Measurements from ENCODE around the gene TRIM17.

Gene TRIM17

DNA sequence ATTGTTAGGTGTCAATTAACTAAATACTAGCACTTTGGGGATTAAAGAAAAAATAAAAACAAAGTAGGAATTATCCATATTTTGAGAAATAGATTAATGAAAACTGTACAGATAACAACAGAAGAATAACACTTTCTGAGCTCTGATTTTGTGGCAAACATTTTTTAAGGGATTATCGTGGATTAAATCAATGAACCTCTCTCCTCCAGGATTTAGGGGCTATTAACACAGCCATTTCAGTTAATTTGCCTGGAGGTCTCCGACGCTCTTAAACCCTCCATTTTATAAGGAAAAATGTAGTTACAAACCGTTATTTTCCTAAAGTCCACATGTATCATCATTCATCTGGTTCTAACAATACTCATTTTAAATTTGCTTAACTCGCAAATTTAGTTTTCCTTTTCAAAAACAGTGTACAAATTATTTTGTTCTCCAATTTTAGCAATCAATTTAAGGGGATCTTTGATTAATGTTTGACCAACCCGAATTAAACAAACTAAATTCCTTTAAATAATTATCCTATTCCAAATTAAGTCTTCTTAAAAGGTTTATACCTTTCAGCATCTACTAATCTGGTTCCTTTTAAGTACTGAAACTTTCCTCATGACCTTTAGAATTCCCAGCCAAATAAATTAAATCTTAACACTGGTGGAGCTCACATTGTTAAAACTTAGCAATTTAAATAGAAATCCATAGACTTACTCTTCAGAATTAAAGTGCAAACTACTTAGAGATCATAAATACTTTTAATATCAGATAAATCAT, 39.8 kb upstream of the TRIM17 start:
- Histone ChIP-seq H2BK15ac (ENCODE audit: low read depth, poor library complexity, severe bottlenecking) (no peak overlapping the region), H3K23ac (ENCODE audit: low read length in 2 of 2) (no peak overlapping the region), H3K79me1 (replicated peaks; ENCODE audit: low read length, poor library complexity, severe bottlenecking) (no peaks in the 10 kb centered on the region), H3K4me1 (ENCODE audit: control insufficient read depth, insufficient read depth, low read depth, low read length) (peaks cover 15% of the 10 kb centered on the region), H2BK120ac (ENCODE audit: low read depth, low read length) (no peak overlapping the region), H3K4me2 (ENCODE audit: low read length, poor library complexity, severe bottlenecking) (no peak overlapping the region), H2BK12ac (ENCODE audit: low read length in 2 of 2) (no peak overlapping the region), H2AK5ac (ENCODE audit: low read length, severe bottlenecking) (no peak overlapping the region), H4K8ac (ENCODE audit: low read length) (no peak overlapping the region), H3K4ac (ENCODE audit: low read depth in 1 of 2, low read length in 2 of 2) (no peak overlapping the region), H3K36me3 (ENCODE audit: control insufficient read depth in 1 of 2, insufficient read depth in 2 of 2, low read depth in 1 of 2, low read length in 2 of 2) (peaks cover 0 to 2% of the 10 kb centered on the region in 2 experiments), H3K18ac (ENCODE audit: low read depth in 1 of 2, low read length in 2 of 2) (no peak overlapping the region), H3K4me3 (ENCODE audit: insufficient read depth in 1 of 2, low read depth in 1 of 2, low read length in 2 of 2) (peak overlapping the region in 1 of 2 experiments; percentile 82), H3K9me3 (ENCODE audit: control insufficient read depth, low read length) (no peaks in the 10 kb centered on the region), H2AFZ (ENCODE audit: low read depth, low read length) (no peak overlapping the region), H4K91ac (ENCODE audit: low read length) (no peak overlapping the region), H2BK5ac (ENCODE audit: low read depth, low read length, poor library complexity, severe bottlenecking) (no peak overlapping the region), H3K27me3 (ENCODE audit: control insufficient read depth in 1 of 2, insufficient read depth in 1 of 2, low read length in 2 of 2) (peaks cover 4 to 7% of the 10 kb centered on the region in 2 experiments), H3K14ac (ENCODE audit: low read length in 2 of 2) (no peak overlapping the region), H3K9ac (ENCODE audit: low read length) (peak overlapping the region; percentile 88), H3K27ac (ENCODE audit: low read length, poor library complexity, severe bottlenecking) (no peak overlapping the region)
- 25% methylated on average over 6 of the region's 6 CpGs for WGBS
- no peak for DNase-seq

DNA sequence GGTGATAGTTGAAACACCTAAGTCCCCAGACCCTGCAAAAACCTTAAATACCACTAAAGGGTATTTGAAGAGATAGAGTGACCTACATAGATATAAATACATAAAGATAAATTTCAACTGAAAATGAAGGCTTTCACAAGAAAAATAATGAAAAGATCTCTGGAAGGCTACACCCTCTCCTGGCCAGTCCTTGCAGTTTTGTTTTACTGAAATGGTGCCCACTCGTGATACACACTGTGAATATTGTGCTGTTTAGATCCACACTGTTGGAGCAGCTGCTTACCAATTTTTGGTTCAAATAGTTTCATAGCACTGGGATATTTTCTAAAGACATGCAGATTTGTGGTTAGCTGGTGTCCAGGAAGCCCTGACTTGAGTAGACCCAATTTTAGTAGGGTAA, 39.1 kb upstream of the TRIM17 start:
- Histone ChIP-seq H2AFZ (ENCODE audit: low read depth, low read length) (no peak overlapping the region), H3K79me1 (replicated peaks; ENCODE audit: low read length, poor library complexity, severe bottlenecking) (no peaks in the 10 kb centered on the region), H3K27ac (ENCODE audit: low read length, poor library complexity, severe bottlenecking) (no peak overlapping the region), H4K91ac (ENCODE audit: low read length) (no peak overlapping the region), H3K27me3 (ENCODE audit: control insufficient read depth in 1 of 2, insufficient read depth in 1 of 2, low read length in 2 of 2) (peaks cover 0 to under 1% of the 10 kb centered on the region in 2 experiments), H4K8ac (ENCODE audit: low read length) (no peak overlapping the region), H3K9ac (ENCODE audit: low read length) (peak overlapping the region; percentile 88), H3K14ac (ENCODE audit: low read length in 2 of 2) (no peak overlapping the region), H2AK5ac (ENCODE audit: low read length, severe bottlenecking) (no peak overlapping the region), H3K4me1 (ENCODE audit: control insufficient read depth, insufficient read depth, low read depth, low read length) (peaks cover 15% of the 10 kb centered on the region), H2BK5ac (ENCODE audit: low read depth, low read length, poor library complexity, severe bottlenecking) (no peak overlapping the region), H3K4me3 (ENCODE audit: insufficient read depth in 1 of 2, low read depth in 1 of 2, low read length in 2 of 2) (no peak overlapping the region), H3K9me3 (ENCODE audit: control insufficient read depth, low read length) (no peaks in the 10 kb centered on the region), H3K36me3 (ENCODE audit: control insufficient read depth in 1 of 2, insufficient read depth in 2 of 2, low read depth in 1 of 2, low read length in 2 of 2) (peaks cover 0 to 2% of the 10 kb centered on the region in 2 experiments), H2BK15ac (ENCODE audit: low read depth, poor library complexity, severe bottlenecking) (no peak overlapping the region), H3K18ac (ENCODE audit: low read depth in 1 of 2, low read length in 2 of 2) (no peak overlapping the region), H3K4me2 (ENCODE audit: low read length, poor library complexity, severe bottlenecking) (peak overlapping the region; percentile 29), H3K23ac (ENCODE audit: low read length in 2 of 2) (no peak overlapping the region), H2BK120ac (ENCODE audit: low read depth, low read length) (no peak overlapping the region), H3K4ac (ENCODE audit: low read depth in 1 of 2, low read length in 2 of 2) (no peak overlapping the region), H2BK12ac (ENCODE audit: low read length in 2 of 2) (no peak overlapping the region)
- 40% methylated on average over 1 of the region's 1 CpG for WGBS
- DNase-seq, result peak; percentile 25

DNA sequence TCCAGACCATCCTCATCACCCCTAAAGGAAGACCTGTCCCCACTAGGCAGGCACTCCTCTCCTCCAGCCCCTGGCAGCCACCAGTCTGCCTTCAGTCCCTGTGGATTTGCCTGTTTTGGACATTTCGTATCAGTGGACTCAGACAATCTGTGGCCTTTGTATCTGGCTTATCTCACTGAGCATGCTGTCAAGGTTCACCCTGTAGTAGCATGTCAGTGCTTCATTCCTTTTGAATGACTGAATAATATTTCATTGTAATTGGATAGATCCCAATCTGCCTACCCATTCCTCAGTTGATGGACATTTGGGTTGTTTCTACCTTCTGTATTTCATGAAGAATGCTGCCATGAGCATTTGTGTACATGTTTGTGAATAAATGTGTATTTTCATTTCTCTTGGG, 37.6 kb upstream of the TRIM17 start:
- Histone ChIP-seq H2BK15ac (ENCODE audit: low read depth, poor library complexity, severe bottlenecking) (no peak overlapping the region), H3K4ac (ENCODE audit: low read depth in 1 of 2, low read length in 2 of 2) (no peak overlapping the region), H3K27me3 (ENCODE audit: control insufficient read depth in 1 of 2, insufficient read depth in 1 of 2, low read length in 2 of 2) (no peaks in the 10 kb centered on the region), H3K4me1 (ENCODE audit: control insufficient read depth, insufficient read depth, low read depth, low read length) (peaks cover 14% of the 10 kb centered on the region), H3K14ac (ENCODE audit: low read length in 2 of 2) (no peak overlapping the region), H3K79me1 (replicated peaks; ENCODE audit: low read length, poor library complexity, severe bottlenecking) (no peaks in the 10 kb centered on the region), H2AK5ac (ENCODE audit: low read length, severe bottlenecking) (no peak overlapping the region), H3K18ac (ENCODE audit: low read depth in 1 of 2, low read length in 2 of 2) (no peak overlapping the region), H3K23ac (ENCODE audit: low read length in 2 of 2) (peak overlapping the region in 1 of 2 experiments; percentile 32), H3K4me2 (ENCODE audit: low read length, poor library complexity, severe bottlenecking) (no peak overlapping the region), H3K9ac (ENCODE audit: low read length) (no peak overlapping the region), H3K36me3 (ENCODE audit: control insufficient read depth in 1 of 2, insufficient read depth in 2 of 2, low read depth in 1 of 2, low read length in 2 of 2) (peaks cover 0 to 2% of the 10 kb centered on the region in 2 experiments), H2BK5ac (ENCODE audit: low read depth, low read length, poor library complexity, severe bottlenecking) (no peak overlapping the region), H2BK12ac (ENCODE audit: low read length in 2 of 2) (no peak overlapping the region), H4K8ac (ENCODE audit: low read length) (no peak overlapping the region), H3K4me3 (ENCODE audit: insufficient read depth in 1 of 2, low read depth in 1 of 2, low read length in 2 of 2) (no peak overlapping the region), H2AFZ (ENCODE audit: low read depth, low read length) (no peak overlapping the region), H2BK120ac (ENCODE audit: low read depth, low read length) (no peak overlapping the region), H3K27ac (ENCODE audit: low read length, poor library complexity, severe bottlenecking) (no peak overlapping the region), H4K91ac (ENCODE audit: low read length) (no peak overlapping the region), H3K9me3 (ENCODE audit: control insufficient read depth, low read length) (no peaks in the 10 kb centered on the region)
- 58% methylated on average over 1 of the region's 1 CpG for WGBS
- no peak for DNase-seq

DNA sequence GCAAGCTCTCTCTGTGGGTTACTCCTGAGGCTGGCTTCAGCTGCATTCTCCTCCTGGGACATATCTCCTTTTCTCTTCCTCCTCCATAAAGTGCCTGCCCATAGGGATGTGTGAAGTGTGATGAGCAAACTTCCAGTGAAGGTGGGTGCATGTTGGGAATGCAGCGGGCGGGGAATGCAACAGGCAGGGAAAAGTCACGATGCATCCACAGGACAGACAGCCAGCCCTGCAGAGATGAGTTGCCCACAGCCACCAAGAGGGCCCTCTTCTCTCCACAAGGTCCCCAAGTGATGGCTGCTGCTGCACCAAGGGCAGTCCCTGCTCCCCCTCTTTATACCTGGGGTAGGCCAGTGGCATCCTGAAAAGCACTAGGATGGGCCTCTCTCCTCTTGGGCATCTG, 37.0 kb upstream of the TRIM17 start:
- Histone ChIP-seq H4K8ac (ENCODE audit: low read length) (no peak overlapping the region), H3K14ac (ENCODE audit: low read length in 2 of 2) (no peak overlapping the region), H3K9me3 (ENCODE audit: control insufficient read depth, low read length) (no peaks in the 10 kb centered on the region)

More for the DNA sequence above, 37.0 kb upstream of the TRIM17 start:
- H3K4me2 ChIP-seq (ENCODE audit: low read length, poor library complexity, severe bottlenecking), result no peak overlapping the region
- H2BK15ac ChIP-seq (ENCODE audit: low read depth, poor library complexity, severe bottlenecking), result peak overlapping the region; percentile 36
- H3K79me1 ChIP-seq (replicated peaks; ENCODE audit: low read length, poor library complexity, severe bottlenecking), result no peaks in the 10 kb centered on the region
- peaks cover 0 to 2% of the 10 kb centered on the region in 2 experiments for H3K36me3 ChIP-seq (ENCODE audit: control insufficient read depth in 1 of 2, insufficient read depth in 2 of 2, low read depth in 1 of 2, low read length in 2 of 2)
- no peak overlapping the region for H2BK5ac ChIP-seq (ENCODE audit: low read depth, low read length, poor library complexity, severe bottlenecking)
- H3K9ac ChIP-seq (ENCODE audit: low read length), result no peak overlapping the region
- H3K4me3 ChIP-seq (ENCODE audit: insufficient read depth in 1 of 2, low read depth in 1 of 2, low read length in 2 of 2), result no peak overlapping the region
- no peak overlapping the region for H3K23ac ChIP-seq (ENCODE audit: low read length in 2 of 2)
- H3K4me1 ChIP-seq (ENCODE audit: control insufficient read depth, insufficient read depth, low read depth, low read length), result peaks cover 10% of the 10 kb centered on the region
- H2BK12ac ChIP-seq (ENCODE audit: low read length in 2 of 2), result no peak overlapping the region
- H2AFZ ChIP-seq (ENCODE audit: low read depth, low read length), result no peak overlapping the region
- H3K18ac ChIP-seq (ENCODE audit: low read depth in 1 of 2, low read length in 2 of 2), result no peak overlapping the region
- H3K27ac ChIP-seq (ENCODE audit: low read length, poor library complexity, severe bottlenecking), result no peak overlapping the region
- peak overlapping the region; percentile 46 for H4K91ac ChIP-seq (ENCODE audit: low read length)
- 100% methylated on average over 3 of the region's 3 CpGs for WGBS
- no peak overlapping the region for H2AK5ac ChIP-seq (ENCODE audit: low read length, severe bottlenecking)
- H3K27me3 ChIP-seq (ENCODE audit: control insufficient read depth in 1 of 2, insufficient read depth in 1 of 2, low read length in 2 of 2), result no peaks in the 10 kb centered on the region
- no peak for DNase-seq
- no peak overlapping the region for H3K4ac ChIP-seq (ENCODE audit: low read depth in 1 of 2, low read length in 2 of 2)
- H2BK120ac ChIP-seq (ENCODE audit: low read depth, low read length), result no peak overlapping the region

All from mesenchymal stem cell (in vitro differentiated cells and primary cell).